PFSK-1 (cell line): ENCODE measurements around the gene MAP2K5.

Source experiments
- FOXP2 ChIP-seq: optimal IDR thresholded peaks from 2 replicates; pipeline ENCODE3; 2011; ENCODE audit warnings: borderline replicate concordance, control low read depth, inconsistent platforms; ENCODE audit not compliant: insufficient read depth; ENCODE audit errors: extremely low read length, extremely low read depth
- POLR2AphosphoS5 ChIP-seq: IDR thresholded peaks from 2 replicates; pipeline ENCODE4 v1.6.1; 2012; ENCODE audit warnings: low read depth, mild to moderate bottlenecking, control low read depth, low read length, moderate library complexity
- SIN3A ChIP-seq: IDR thresholded peaks from 2 replicates; pipeline ENCODE4 v1.6.1; 2012; ENCODE audit warnings: mild to moderate bottlenecking, low read length, moderate library complexity, borderline replicate concordance; ENCODE audit not compliant: insufficient read depth
- TF ChIP-seq, protein P1 (sequence below), 2 experiments: IDR thresholded peaks; 2 replicates each; pipeline versions ENCODE4 v1.6.1 to v1.8.0; 2011 to 2012; ENCODE audit warnings: low read depth in 2 of 2, low read length in 2 of 2, control low read depth in 1 of 2, inconsistent platforms in 1 of 2, mild to moderate bottlenecking in 1 of 2, moderate library complexity in 1 of 2; ENCODE audit not compliant: insufficient read depth in 1 of 2

- no peak for TF ChIP-seq POLR2AphosphoS5
- TF ChIP-seq, protein P1, sequence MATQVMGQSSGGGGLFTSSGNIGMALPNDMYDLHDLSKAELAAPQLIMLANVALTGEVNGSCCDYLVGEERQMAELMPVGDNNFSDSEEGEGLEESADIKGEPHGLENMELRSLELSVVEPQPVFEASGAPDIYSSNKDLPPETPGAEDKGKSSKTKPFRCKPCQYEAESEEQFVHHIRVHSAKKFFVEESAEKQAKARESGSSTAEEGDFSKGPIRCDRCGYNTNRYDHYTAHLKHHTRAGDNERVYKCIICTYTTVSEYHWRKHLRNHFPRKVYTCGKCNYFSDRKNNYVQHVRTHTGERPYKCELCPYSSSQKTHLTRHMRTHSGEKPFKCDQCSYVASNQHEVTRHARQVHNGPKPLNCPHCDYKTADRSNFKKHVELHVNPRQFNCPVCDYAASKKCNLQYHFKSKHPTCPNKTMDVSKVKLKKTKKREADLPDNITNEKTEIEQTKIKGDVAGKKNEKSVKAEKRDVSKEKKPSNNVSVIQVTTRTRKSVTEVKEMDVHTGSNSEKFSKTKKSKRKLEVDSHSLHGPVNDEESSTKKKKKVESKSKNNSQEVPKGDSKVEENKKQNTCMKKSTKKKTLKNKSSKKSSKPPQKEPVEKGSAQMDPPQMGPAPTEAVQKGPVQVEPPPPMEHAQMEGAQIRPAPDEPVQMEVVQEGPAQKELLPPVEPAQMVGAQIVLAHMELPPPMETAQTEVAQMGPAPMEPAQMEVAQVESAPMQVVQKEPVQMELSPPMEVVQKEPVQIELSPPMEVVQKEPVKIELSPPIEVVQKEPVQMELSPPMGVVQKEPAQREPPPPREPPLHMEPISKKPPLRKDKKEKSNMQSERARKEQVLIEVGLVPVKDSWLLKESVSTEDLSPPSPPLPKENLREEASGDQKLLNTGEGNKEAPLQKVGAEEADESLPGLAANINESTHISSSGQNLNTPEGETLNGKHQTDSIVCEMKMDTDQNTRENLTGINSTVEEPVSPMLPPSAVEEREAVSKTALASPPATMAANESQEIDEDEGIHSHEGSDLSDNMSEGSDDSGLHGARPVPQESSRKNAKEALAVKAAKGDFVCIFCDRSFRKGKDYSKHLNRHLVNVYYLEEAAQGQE (IDR thresholded peaks at IDR 0.05; ENCODE audit: insufficient read depth in 1 of 2, low read depth in 2 of 2, low read length in 2 of 2), result no peak
- TF ChIP-seq SIN3A, result no peak
- no peak for TF ChIP-seq FOXP2
Observed at GRCh38 chr15:67551207-67551743, 8.8 kb downstream of the MAP2K5 start.
